NB4 (cell line): ENCODE measurements around the gene LSAMP.

Experiments used
- MYC ChIP-seq: IDR thresholded peaks from 2 replicates; pipeline ENCODE4 v1.6.1; 2011; ENCODE audit warnings: low read depth, low read length
- POLR2A ChIP-seq: IDR thresholded peaks from 2 replicates; pipeline ENCODE4 v1.6.1; 2011; ENCODE audit warnings: mild to moderate bottlenecking; ENCODE audit not compliant: insufficient read length; ENCODE audit errors: extremely low read depth
- TF ChIP-seq, protein P1 (sequence below): IDR thresholded peaks from one replicate; pipeline ENCODE4 v1.5.1; 2012; ENCODE audit warnings: low read depth, low read length
- TF ChIP-seq, protein P2 (sequence below): IDR thresholded peaks from 2 replicates; pipeline ENCODE4 v1.6.1; 2011; ENCODE audit warnings: low read depth, low read length

DNA sequence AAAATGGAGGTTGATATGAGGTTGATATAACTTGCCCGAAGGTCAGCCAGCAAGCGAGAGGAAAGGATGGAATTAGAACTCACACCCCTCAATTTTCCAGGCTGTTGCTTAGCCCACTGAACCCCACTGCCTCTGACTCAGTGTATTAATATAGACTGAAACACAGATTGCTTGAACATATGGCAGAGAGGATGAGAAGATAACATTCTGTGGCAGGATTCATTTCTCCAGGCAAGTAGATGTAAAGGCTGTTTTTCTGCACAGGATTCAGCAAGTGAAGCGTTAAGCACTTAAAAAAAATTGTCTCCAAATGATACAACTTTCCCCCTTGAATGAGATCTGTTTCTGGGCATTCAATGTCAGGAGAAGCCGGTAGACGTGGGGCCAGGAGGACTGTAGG is 486.8 kb downstream of the LSAMP start:
- TF ChIP-seq POLR2A (no peak), MYC (no peak)
- TF ChIP-seq, protein P1, sequence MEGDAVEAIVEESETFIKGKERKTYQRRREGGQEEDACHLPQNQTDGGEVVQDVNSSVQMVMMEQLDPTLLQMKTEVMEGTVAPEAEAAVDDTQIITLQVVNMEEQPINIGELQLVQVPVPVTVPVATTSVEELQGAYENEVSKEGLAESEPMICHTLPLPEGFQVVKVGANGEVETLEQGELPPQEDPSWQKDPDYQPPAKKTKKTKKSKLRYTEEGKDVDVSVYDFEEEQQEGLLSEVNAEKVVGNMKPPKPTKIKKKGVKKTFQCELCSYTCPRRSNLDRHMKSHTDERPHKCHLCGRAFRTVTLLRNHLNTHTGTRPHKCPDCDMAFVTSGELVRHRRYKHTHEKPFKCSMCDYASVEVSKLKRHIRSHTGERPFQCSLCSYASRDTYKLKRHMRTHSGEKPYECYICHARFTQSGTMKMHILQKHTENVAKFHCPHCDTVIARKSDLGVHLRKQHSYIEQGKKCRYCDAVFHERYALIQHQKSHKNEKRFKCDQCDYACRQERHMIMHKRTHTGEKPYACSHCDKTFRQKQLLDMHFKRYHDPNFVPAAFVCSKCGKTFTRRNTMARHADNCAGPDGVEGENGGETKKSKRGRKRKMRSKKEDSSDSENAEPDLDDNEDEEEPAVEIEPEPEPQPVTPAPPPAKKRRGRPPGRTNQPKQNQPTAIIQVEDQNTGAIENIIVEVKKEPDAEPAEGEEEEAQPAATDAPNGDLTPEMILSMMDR = no peak
- TF ChIP-seq, protein P2, sequence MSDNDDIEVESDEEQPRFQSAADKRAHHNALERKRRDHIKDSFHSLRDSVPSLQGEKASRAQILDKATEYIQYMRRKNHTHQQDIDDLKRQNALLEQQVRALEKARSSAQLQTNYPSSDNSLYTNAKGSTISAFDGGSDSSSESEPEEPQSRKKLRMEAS = no peak
